ENCODE results near the gene RYK.

DNA sequence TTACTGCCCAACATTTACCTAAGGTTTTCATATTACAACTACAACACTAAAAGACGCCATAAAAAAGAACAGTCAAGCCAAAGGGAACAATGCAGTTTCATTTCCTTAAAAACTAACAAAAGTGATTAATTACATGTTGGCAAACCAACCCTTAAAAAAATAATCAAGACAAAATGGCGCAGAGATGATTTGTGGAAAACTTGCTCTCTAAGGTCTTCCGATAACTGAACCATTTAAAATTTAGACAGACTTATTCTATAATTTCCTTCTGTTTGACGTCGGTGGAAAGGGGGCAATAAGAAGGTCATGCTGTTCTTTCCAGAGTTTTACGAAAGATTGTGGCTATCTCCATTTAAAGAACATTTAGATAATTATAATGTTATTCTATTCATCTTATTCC, 87.6 kb downstream of the RYK start:
- TF ChIP-seq POLR2A (IDR thresholded peaks at IDR 0.05; ENCODE audit: low read depth, low read length): no peak
- TF ChIP-seq, protein P1, sequence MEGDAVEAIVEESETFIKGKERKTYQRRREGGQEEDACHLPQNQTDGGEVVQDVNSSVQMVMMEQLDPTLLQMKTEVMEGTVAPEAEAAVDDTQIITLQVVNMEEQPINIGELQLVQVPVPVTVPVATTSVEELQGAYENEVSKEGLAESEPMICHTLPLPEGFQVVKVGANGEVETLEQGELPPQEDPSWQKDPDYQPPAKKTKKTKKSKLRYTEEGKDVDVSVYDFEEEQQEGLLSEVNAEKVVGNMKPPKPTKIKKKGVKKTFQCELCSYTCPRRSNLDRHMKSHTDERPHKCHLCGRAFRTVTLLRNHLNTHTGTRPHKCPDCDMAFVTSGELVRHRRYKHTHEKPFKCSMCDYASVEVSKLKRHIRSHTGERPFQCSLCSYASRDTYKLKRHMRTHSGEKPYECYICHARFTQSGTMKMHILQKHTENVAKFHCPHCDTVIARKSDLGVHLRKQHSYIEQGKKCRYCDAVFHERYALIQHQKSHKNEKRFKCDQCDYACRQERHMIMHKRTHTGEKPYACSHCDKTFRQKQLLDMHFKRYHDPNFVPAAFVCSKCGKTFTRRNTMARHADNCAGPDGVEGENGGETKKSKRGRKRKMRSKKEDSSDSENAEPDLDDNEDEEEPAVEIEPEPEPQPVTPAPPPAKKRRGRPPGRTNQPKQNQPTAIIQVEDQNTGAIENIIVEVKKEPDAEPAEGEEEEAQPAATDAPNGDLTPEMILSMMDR (IDR thresholded peaks at IDR 0.05; ENCODE audit: extremely low read depth in 1 of 2, insufficient read depth in 1 of 2, low read depth in 1 of 2, low read length in 2 of 2): no peak
- TF ChIP-seq, protein P2, sequence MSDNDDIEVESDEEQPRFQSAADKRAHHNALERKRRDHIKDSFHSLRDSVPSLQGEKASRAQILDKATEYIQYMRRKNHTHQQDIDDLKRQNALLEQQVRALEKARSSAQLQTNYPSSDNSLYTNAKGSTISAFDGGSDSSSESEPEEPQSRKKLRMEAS (IDR thresholded peaks at IDR 0.05; ENCODE audit: insufficient read depth, insufficient read length): no peak
- TF ChIP-seq EZH2 (IDR thresholded peaks at IDR 0.05; ENCODE audit: borderline replicate concordance, low read depth, low read length, severe bottlenecking): no peak
- TF ChIP-seq MYC (IDR thresholded peaks at IDR 0.05; ENCODE audit: low read depth, low read length): no peak
- no peak for TF ChIP-seq POLR2AphosphoS5 (IDR thresholded peaks at IDR 0.05; ENCODE audit: insufficient read depth, low read depth, low read length)
- TF ChIP-seq JUN (IDR thresholded peaks at IDR 0.05; ENCODE audit: borderline replicate concordance, insufficient read depth, insufficient read length, low read depth): no peak
- TF ChIP-seq FOS (IDR thresholded peaks at IDR 0.05; ENCODE audit: borderline replicate concordance, insufficient read depth, low read length): no peak
- TF ChIP-seq GATA2 (IDR thresholded peaks at IDR 0.05; ENCODE audit: insufficient read depth, insufficient read length, low read depth, low read length): no peak

All from endothelial cell of umbilical vein (primary cell).